Right lobe of liver (tissue), 6 donors: ENCODE data around the gene ZFP42. TPM values are rescaled to one million over a fixed set of nuclear protein-coding genes. Genes with fewer than 3 reads are reported as not detected.
"Not testable (repeated sequence)": the region's sequence is repeated elsewhere in the genome, so short reads cannot be mapped to it uniquely, and the experiment has no call there.

Experiments used
- ATAC-seq, 4 donors: fragments of 200-7000 bp; cut with Tn5 transposase; one replicate each; pipeline ENCODE4 v1.9.1; 2020; ENCODE audit warnings: mild to moderate bottlenecking in 4 of 4, moderate library complexity in 4 of 4
- DNase-seq, 3 donors: peaks; one replicate each; pipeline ENCODE4 v3.0.0-alpha.2; 2020
- H3K27ac ChIP-seq, 3 donors: fragments of 200-600 bp; one replicate each; pipeline ENCODE4 v1.8.0; 2022
- H3K27me3 ChIP-seq, 2 donors: fragments of 200-600 bp; one replicate each; pipeline ENCODE4 v1.8.0; 2022
- H3K36me3 ChIP-seq, 4 donors: fragments of 200-600 bp; sonication (generic) in 1 of 4; one replicate each; pipeline versions ENCODE4 v1.5.1 to v1.8.0; 2017 to 2022; ENCODE audit warnings: control low read depth in 1 of 4
- H3K4me1 ChIP-seq, 4 donors: fragments of 200-600 bp; sonication (generic) in 1 of 4; one replicate each; pipeline versions ENCODE4 v1.5.1 to v1.8.0; 2017 to 2022; ENCODE audit warnings: control low read depth in 1 of 4
- H3K4me3 ChIP-seq, 3 donors: fragments of 200-600 bp; one replicate each; pipeline ENCODE4 v1.8.0; 2022
- H3K9me3 ChIP-seq, 4 donors: fragments of 200-600 bp; sonication (generic) in 1 of 4; one replicate each; pipeline versions ENCODE4 v1.5.1 to v1.8.0; 2017 to 2022; ENCODE audit warnings: control low read depth in 1 of 4
- CTCF ChIP-seq, 4 donors: fragments of 200-600 bp in 3 of 4; fragments of 450-650 bp in 1 of 4; IDR thresholded peaks; one replicate each; pipeline versions ENCODE4 v1.5.1 to v1.8.0; 2016 to 2022; ENCODE audit warnings: antibody characterized with exemption in 4 of 4, mild to moderate bottlenecking in 2 of 4
- POLR2A ChIP-seq: fragments of 450-650 bp; IDR thresholded peaks from one replicate; pipeline ENCODE4 v1.6.1; 2017; ENCODE audit warnings: antibody characterized with exemption, mild to moderate bottlenecking
- WGBS: methylation state at CpG from one replicate; pipeline ENCODE4 v1.1.6; 2018; ENCODE audit warnings: low coverage, low lambda C conversion rate; ENCODE audit not compliant: insufficient coverage; ENCODE audit errors: missing lambda C conversion rate; 5-methylcytosine and 5-hydroxymethylcytosine counted together
- intact Hi-C, 2 donors: fragments of 100-400 bp; cut with DNase I; formaldehyde crosslinking; loops; one replicate each; pipeline versions ENCODE4 v1.11.2 to v1.14.1; 2022
- total RNA-seq, 6 experiments: library from RNA; depleted of rRNA in 2 of 6; stranded (reverse); fragments of >200 nt in 2 of 6; fragmentation: NEBNext Ultra II Directional in 3 of 6; extraction: Animal tissue kit (Norgen Biotek cat#: 25700) in 3 of 6; gene quantifications; one replicate each; pipeline versions ENCODE4 v1.1.0 to v1.2.4, GENCODE V29; 2016 to 2023
- donor health status: DM: no; HTN: yes; CAD: no.
- donor health status: DM: no; HTN: no; CAD: no.
- donor health status: DM: no; HTN: no; CAD: no.
- donor health status: DM: no; HTN: yes; CAD: no.
- donor health status: DM: no; HTN: yes; CAD: no.

Gene ZFP42
- total RNA-seq, 6 experiments from 2014 or later: not detected

- Histone ChIP-seq H3K27ac (no peak overlapping the region), H3K36me3 (no peaks in the 10 kb centered on the region), H3K27me3 (no peaks in the 10 kb centered on the region), H3K9me3 (no peaks in the 10 kb centered on the region), H3K4me3 (no peak overlapping the region), H3K4me1 (no peaks in the 10 kb centered on the region)
- WGBS: 10% methylated on average over 26 of the region's 34 CpGs
- DNase-seq (no peak), ATAC-seq (no peak)
- intact Hi-C loops: no loop called here
- no peak for TF ChIP-seq CTCF (IDR thresholded peaks at IDR 0.05)
- TF ChIP-seq POLR2A: no peak
Measured at GRCh38 chr4:187996502-187997177, 1.1 kb downstream of the ZFP42 start.

- not testable (repeated sequence) for ATAC-seq, H3K27ac ChIP-seq
- 66% methylated on average over 13 of the region's 15 CpGs for whole genome bisulfite sequencing
Measured at GRCh38 chr4:187997991-187998390, 2.4 kb downstream of the ZFP42 start.

GRCh38 chr4:187999406-187999932 is 3.9 kb downstream of the ZFP42 start:
- H3K4me3 ChIP-seq: no peak overlapping the region
- H3K27me3 ChIP-seq: no peaks in the 10 kb centered on the region
- no peak for TF ChIP-seq POLR2A
- no peak for TF ChIP-seq CTCF (IDR thresholded peaks at IDR 0.05)
- DNase-seq (no peak), ATAC-seq (no peak)
- no peaks in the 10 kb centered on the region for H3K4me1 ChIP-seq
- 61% methylated on average over 2 of the region's 2 CpGs for WGBS
- H3K27ac ChIP-seq: no peak overlapping the region
- intact Hi-C loops: no loop called here
- no peaks in the 10 kb centered on the region for H3K36me3 ChIP-seq
- no peaks in the 10 kb centered on the region for H3K9me3 ChIP-seq

More at GRCh38 chr4:187997991-187998390, 2.4 kb downstream of the ZFP42 start:
- intact Hi-C loops, H3K4me1 ChIP-seq, H3K9me3 ChIP-seq, H3K36me3 ChIP-seq, DNase-seq, H3K4me3 ChIP-seq, H3K27me3 ChIP-seq: not testable (repeated sequence)

- Histone ChIP-seq H3K9me3 (no peaks in the 10 kb centered on the region), H3K27ac (no peak overlapping the region), H3K4me3 (no peak overlapping the region), H3K27me3 (no peaks in the 10 kb centered on the region), H3K36me3 (no peaks in the 10 kb centered on the region), H3K4me1 (no peaks in the 10 kb centered on the region)
- intact Hi-C loops: no loop called here
- ATAC-seq: no peak
- 43% methylated on average over 2 of the region's 2 CpGs for WGBS
- TF ChIP-seq POLR2A: no peak
- no peak for TF ChIP-seq CTCF (IDR thresholded peaks at IDR 0.05)
- no peak for DNase-seq
Measured at GRCh38 chr4:188002323-188002722, 6.8 kb downstream of the ZFP42 start.

- TF ChIP-seq CTCF (IDR thresholded peaks at IDR 0.05): no peak
- TF ChIP-seq POLR2A: no peak
- Histone ChIP-seq H3K27me3 (no peaks in the 10 kb centered on the region), H3K9me3 (no peaks in the 10 kb centered on the region), H3K4me1 (no peaks in the 10 kb centered on the region), H3K27ac (no peak overlapping the region), H3K4me3 (no peak overlapping the region), H3K36me3 (no peaks in the 10 kb centered on the region)
- WGBS: 73% methylated on average over 7 of the region's 7 CpGs
- intact Hi-C loops: no loop called here
- DNase-seq (no peak), ATAC-seq (no peak)
Measured at GRCh38 chr4:188002751-188003150, 7.2 kb downstream of the ZFP42 start.
